ENCODE results near the gene SBNO2.
A peak's percentile ranks its signal among the peaks of the same experiment; 100 is the strongest.

Gene SBNO2

GRCh38 chr19:1103708-1104310, 70.3 kb downstream of the SBNO2 start, which contains the start of gene GPX4:
GPX4 (plus strand) TSS chr19:1103994; CDS start chr19:1104044, 50 bp downstream.
- peak; percentile 100 for DNase-seq

- no peak for DNase-seq
Measured at GRCh38 chr19:1103132-1103707, 70.8 kb downstream of the SBNO2 start.

- DNase-seq = peak; percentile 78 to 90 (median 84)
Measured at GRCh38 chr19:1102407-1103131, 71.5 kb downstream of the SBNO2 start.

- DNase-seq = peak; percentile 60 to 71 (median 71)
Measured at GRCh38 chr19:1101337-1101698, 72.8 kb downstream of the SBNO2 start.

- DNase-seq = no peak
Measured at GRCh38 chr19:1098177-1099051, 75.7 kb downstream of the SBNO2 start.

- DNase-seq = no peak
Measured at GRCh38 chr19:1097810-1098176, 76.3 kb downstream of the SBNO2 start.

GRCh38 chr19:1094978-1095701, 78.9 kb downstream of the SBNO2 start, which contains the start of gene POLR2E:
POLR2E (minus strand) TSS chr19:1095375; CDS start chr19:1095315, 60 bp downstream.
- DNase-seq = peak; percentile 99

- no peak for DNase-seq
Measured at GRCh38 chr19:1094655-1094977, 79.5 kb downstream of the SBNO2 start.

GRCh38 chr19:1093811-1094553, 80.1 kb downstream of the SBNO2 start:
- no peak for DNase-seq

GRCh38 chr19:1093330-1093729, 80.7 kb downstream of the SBNO2 start:
- DNase-seq = no peak

- no peak for DNase-seq
Measured at GRCh38 chr19:1091544-1092175, 82.4 kb downstream of the SBNO2 start.

GRCh38 chr19:1090731-1091543, 83.1 kb downstream of the SBNO2 start:
- DNase-seq = no peak

- no peak for DNase-seq
Measured at GRCh38 chr19:1089891-1090290, 84.2 kb downstream of the SBNO2 start.

- no peak for DNase-seq
Measured at GRCh38 chr19:1089126-1089771, 84.8 kb downstream of the SBNO2 start.

GRCh38 chr19:1088416-1089010, 85.6 kb downstream of the SBNO2 start:
- DNase-seq = peak; percentile 65 to 79 (median 71)

GRCh38 chr19:1087813-1088415, 86.2 kb downstream of the SBNO2 start:
- peak; percentile 92 to 95 (median 93) for DNase-seq

GRCh38 chr19:1086613-1087012, 87.5 kb downstream of the SBNO2 start:
- no peak for DNase-seq

- no peak for DNase-seq
Measured at GRCh38 chr19:1085676-1086442, 88.2 kb downstream of the SBNO2 start.
